Activated CD4-positive, alpha-beta T cell treated with anti-CD3 and anti-CD28 coated beads, Interleukin-2, amount 10 ng/mL, durations not matched to agents 24 days and 14 days (primary cell): ENCODE measurements around the gene PARD3B. TPM values are rescaled to one million over a fixed set of nuclear protein-coding genes. Genes with fewer than 3 reads are reported as not detected.

Experiments
- DNase-seq: peaks from one replicate; pipeline ENCODE4 v3.0.0; 2022
- H3K27ac Mint-ChIP-seq: one replicate; pipeline ENCODE4 v1.8.0; 2022; ENCODE audit warnings: mild to moderate bottlenecking, mixed read lengths
- H3K27me3 Mint-ChIP-seq: one replicate; pipeline ENCODE4 v1.8.0; 2022; ENCODE audit warnings: mixed read lengths
- H3K36me3 Mint-ChIP-seq: one replicate; pipeline ENCODE4 v1.8.0; 2022; ENCODE audit warnings: low read depth, mild to moderate bottlenecking, mixed read lengths
- H3K4me1 Mint-ChIP-seq: one replicate; pipeline ENCODE4 v1.8.0; 2021; ENCODE audit warnings: mixed read lengths
- H3K4me3 Mint-ChIP-seq: one replicate; pipeline ENCODE4 v1.8.0; 2022; ENCODE audit warnings: mild to moderate bottlenecking, moderate library complexity, mixed read lengths
- H3K9me3 Mint-ChIP-seq: one replicate; pipeline ENCODE4 v1.8.0; 2021; ENCODE audit warnings: mixed read lengths
- intact Hi-C: fragments of 100-400 bp; cut with micrococcal nuclease; formaldehyde crosslinking; loops from one replicate; pipeline ENCODE4 v1.15.1; 2023
- total RNA-seq: library from RNA; stranded (reverse); gene quantifications from 2 replicates; pipeline ENCODE4 v1.2.3, GENCODE V29; 2022

PARD3B gene
- total RNA-seq, 1 donor from 2014 or later = 0.12 TPM

DNA sequence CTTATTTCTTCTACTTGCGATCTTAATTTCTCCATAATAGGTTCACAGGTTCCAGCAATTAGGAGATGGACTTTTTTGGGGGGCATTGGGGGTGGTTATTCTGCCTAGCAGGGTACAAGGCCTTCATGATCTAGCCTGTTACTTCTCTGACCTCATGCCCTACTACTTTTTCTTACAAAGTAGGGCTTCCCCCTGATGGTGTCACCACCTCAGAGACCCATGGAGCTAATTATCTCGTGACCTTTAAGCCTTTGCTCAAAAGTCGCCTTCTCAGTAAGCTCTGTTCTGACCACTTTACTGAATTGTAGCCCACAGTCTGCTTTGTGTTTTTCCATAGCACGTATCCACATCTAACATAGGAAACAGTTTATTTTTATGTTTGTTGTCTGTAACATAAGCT lies 458.0 kb downstream of the PARD3B start:
- Mint-ChIP-seq H3K4me1 (peaks cover 36% of the 10 kb centered on the region), H3K27me3 (no peaks in the 10 kb centered on the region), H3K36me3 (peaks cover 5% of the 10 kb centered on the region), H3K27ac (peak overlapping the region; percentile 4), H3K4me3 (no peak overlapping the region), H3K9me3 (peaks cover 17% of the 10 kb centered on the region)
- intact Hi-C loops = loop anchor here (2.0 kb wide), 1 partner anchor 54 kb away; no protein-coding TSS in a partner anchor
- no peak for DNase-seq

DNA sequence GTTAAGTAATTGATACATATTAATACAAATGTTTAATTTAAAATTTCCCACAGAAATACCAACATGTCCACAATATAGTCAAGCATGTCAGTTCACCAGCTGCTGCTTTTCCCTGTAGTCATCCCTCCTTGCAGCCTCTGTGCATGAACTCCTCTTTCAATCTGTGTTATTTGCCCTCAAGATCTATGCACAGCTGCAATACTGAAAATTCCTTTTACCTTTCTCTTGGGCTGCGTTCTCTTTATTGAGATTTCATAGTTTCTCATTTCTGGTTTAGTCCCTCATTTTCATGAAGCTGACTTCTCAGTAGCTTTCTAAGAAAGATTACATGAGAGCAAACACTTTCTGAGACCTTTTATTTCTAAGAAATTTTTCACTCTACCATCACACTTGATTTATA lies 464.9 kb downstream of the PARD3B start:
- Mint-ChIP-seq H3K36me3 (peaks cover 5% of the 10 kb centered on the region), H3K9me3 (peaks cover 18% of the 10 kb centered on the region), H3K4me3 (no peak overlapping the region), H3K4me1 (peaks cover 12% of the 10 kb centered on the region), H3K27ac (no peak overlapping the region), H3K27me3 (no peaks in the 10 kb centered on the region)
- no peak for DNase-seq
- intact Hi-C loops = no loop called here

- intact Hi-C loops = no loop called here
- H3K9me3 Mint-ChIP-seq = peaks cover 21% of the 10 kb centered on the region
- peaks cover 12% of the 10 kb centered on the region for H3K4me1 Mint-ChIP-seq
- no peak overlapping the region for H3K4me3 Mint-ChIP-seq
- H3K36me3 Mint-ChIP-seq = peaks cover 7% of the 10 kb centered on the region
- H3K27me3 Mint-ChIP-seq = no peaks in the 10 kb centered on the region
- H3K27ac Mint-ChIP-seq = no peak overlapping the region
- no peak for DNase-seq
Observed at GRCh38 chr2:205011031-205011430, 465.8 kb downstream of the PARD3B start.

- no peak for DNase-seq
- H3K27me3 Mint-ChIP-seq = no peaks in the 10 kb centered on the region
- intact Hi-C loops = no loop called here
- peaks cover 16% of the 10 kb centered on the region for H3K9me3 Mint-ChIP-seq
- H3K27ac Mint-ChIP-seq = no peak overlapping the region
- no peak overlapping the region for H3K4me3 Mint-ChIP-seq
- H3K36me3 Mint-ChIP-seq = peaks cover 4% of the 10 kb centered on the region
- peaks cover 4% of the 10 kb centered on the region for H3K4me1 Mint-ChIP-seq
Observed at GRCh38 chr2:205012961-205013360, 467.7 kb downstream of the PARD3B start.

GRCh38 chr2:205013586-205013985 lies 468.3 kb downstream of the PARD3B start:
- Mint-ChIP-seq H3K4me3 (no peak overlapping the region), H3K9me3 (peaks cover 16% of the 10 kb centered on the region), H3K36me3 (peaks cover 4% of the 10 kb centered on the region), H3K27ac (no peak overlapping the region), H3K4me1 (peaks cover 4% of the 10 kb centered on the region), H3K27me3 (no peaks in the 10 kb centered on the region)
- DNase-seq = no peak
- intact Hi-C loops = no loop called here

- Mint-ChIP-seq H3K27me3 (no peaks in the 10 kb centered on the region), H3K36me3 (peaks cover 4% of the 10 kb centered on the region), H3K4me1 (peaks cover 4% of the 10 kb centered on the region), H3K9me3 (peaks cover 16% of the 10 kb centered on the region), H3K27ac (no peak overlapping the region), H3K4me3 (no peak overlapping the region)
- no peak for DNase-seq
- intact Hi-C loops = no loop called here
Observed at GRCh38 chr2:205014201-205014600, 468.9 kb downstream of the PARD3B start.

GRCh38 chr2:205017381-205017780 lies 472.1 kb downstream of the PARD3B start:
- H3K27ac Mint-ChIP-seq = no peak overlapping the region
- DNase-seq = no peak
- H3K36me3 Mint-ChIP-seq = peaks cover 4% of the 10 kb centered on the region
- H3K27me3 Mint-ChIP-seq = no peaks in the 10 kb centered on the region
- intact Hi-C loops = no loop called here
- no peak overlapping the region for H3K4me3 Mint-ChIP-seq
- H3K9me3 Mint-ChIP-seq = peaks cover 27% of the 10 kb centered on the region
- no peaks in the 10 kb centered on the region for H3K4me1 Mint-ChIP-seq

- DNase-seq = no peak
- no peak overlapping the region for H3K4me3 Mint-ChIP-seq
- peaks cover 4% of the 10 kb centered on the region for H3K36me3 Mint-ChIP-seq
- H3K27me3 Mint-ChIP-seq = no peaks in the 10 kb centered on the region
- intact Hi-C loops = no loop called here
- H3K4me1 Mint-ChIP-seq = no peaks in the 10 kb centered on the region
- H3K27ac Mint-ChIP-seq = no peak overlapping the region
- peaks cover 30% of the 10 kb centered on the region for H3K9me3 Mint-ChIP-seq
Observed at GRCh38 chr2:205017912-205018311, 472.6 kb downstream of the PARD3B start.

DNA sequence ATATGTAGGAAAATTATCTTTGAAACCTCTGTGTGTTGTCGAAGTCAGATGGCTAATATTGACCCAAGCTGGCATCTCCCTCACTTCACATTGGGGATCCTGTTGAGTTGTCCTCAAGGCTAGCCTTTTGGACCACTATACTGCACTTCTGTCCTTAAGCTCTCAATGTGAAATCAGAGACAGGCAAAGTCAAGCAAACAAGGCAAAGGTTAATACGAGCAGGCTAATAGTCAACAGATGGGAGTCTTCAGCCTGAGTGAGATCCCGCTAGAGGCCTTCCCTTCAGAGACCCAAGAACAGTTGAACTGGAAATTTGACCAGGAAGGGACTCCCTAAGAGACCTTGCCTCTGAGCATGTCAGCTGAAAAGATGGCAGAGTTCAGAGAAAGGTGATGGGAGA lies 475.4 kb downstream of the PARD3B start:
- Mint-ChIP-seq H3K27me3 (no peaks in the 10 kb centered on the region), H3K9me3 (peaks cover 26% of the 10 kb centered on the region), H3K36me3 (peaks cover 2% of the 10 kb centered on the region), H3K27ac (no peak overlapping the region), H3K4me3 (no peak overlapping the region), H3K4me1 (peaks cover 11% of the 10 kb centered on the region)
- no peak for DNase-seq
- intact Hi-C loops = no loop called here

DNA sequence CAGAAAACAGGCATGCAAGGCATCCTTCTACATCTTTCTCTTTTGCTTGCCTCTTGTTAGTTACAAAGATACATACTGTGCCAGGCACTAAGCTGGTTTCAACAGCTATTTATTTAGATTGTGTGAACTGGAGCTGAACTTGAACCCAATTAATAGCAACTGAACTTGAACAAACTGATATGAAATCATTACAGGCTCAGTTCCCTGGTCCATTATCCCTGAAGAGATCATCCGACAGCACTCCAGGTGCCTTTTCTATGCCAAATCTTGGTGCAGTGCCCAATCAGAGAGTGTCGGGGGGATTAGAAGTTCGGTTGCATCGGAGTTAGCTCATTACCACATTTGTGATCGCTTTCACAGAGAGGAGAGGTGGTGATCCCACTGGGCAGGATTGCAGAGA lies 477.6 kb downstream of the PARD3B start:
- peaks cover 19% of the 10 kb centered on the region for H3K4me1 Mint-ChIP-seq
- no peaks in the 10 kb centered on the region for H3K36me3 Mint-ChIP-seq
- no peak for DNase-seq
- H3K27ac Mint-ChIP-seq = no peak overlapping the region
- H3K9me3 Mint-ChIP-seq = peaks cover 15% of the 10 kb centered on the region
- H3K27me3 Mint-ChIP-seq = no peaks in the 10 kb centered on the region
- no peak overlapping the region for H3K4me3 Mint-ChIP-seq
- intact Hi-C loops = no loop called here

DNA sequence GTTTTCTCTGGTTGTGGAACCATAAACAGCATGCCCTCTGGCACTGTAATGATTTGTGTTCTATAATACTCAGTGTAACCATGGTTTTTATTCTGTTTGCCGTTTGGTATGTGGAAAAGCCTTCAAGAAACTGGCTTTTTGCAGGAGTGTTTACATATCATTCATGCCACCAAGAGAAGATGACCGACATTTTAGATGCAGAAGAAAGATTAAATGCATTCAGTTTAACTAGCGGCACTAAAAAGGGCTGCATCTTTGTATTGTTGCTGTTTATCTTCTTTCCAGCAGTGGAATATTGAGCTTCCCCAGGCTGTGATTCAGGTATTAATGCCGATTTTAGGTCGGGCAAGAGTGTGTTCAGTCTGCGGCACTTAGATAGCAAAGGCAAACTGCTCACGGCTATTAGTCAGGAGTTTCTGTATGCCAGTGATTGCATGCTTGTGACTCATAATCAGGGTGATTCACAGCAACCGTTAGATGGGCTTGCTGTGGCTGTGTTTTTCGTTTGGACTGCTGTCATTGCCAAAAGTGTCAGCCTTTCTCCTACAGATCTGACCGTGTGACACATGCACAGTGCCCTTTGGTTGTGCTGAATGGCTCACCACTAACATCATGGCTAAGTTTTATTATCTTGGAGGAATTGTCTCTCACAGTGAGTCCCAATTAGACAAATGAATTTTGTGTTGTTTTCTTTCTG lies 479.7 kb downstream of the PARD3B start:
- peak; percentile 73 for DNase-seq
- Mint-ChIP-seq H3K4me1 (peaks cover 25% of the 10 kb centered on the region), H3K4me3 (peak overlapping the region; percentile 51), H3K9me3 (peaks cover 18% of the 10 kb centered on the region), H3K36me3 (peaks cover 3% of the 10 kb centered on the region), H3K27me3 (no peaks in the 10 kb centered on the region), H3K27ac (peak overlapping the region; percentile 35)
- intact Hi-C loops = loop anchor here (1.0 to 2.0 kb wide), 2 partner anchors 52 to 54 kb away; no protein-coding TSS in a partner anchor

DNA sequence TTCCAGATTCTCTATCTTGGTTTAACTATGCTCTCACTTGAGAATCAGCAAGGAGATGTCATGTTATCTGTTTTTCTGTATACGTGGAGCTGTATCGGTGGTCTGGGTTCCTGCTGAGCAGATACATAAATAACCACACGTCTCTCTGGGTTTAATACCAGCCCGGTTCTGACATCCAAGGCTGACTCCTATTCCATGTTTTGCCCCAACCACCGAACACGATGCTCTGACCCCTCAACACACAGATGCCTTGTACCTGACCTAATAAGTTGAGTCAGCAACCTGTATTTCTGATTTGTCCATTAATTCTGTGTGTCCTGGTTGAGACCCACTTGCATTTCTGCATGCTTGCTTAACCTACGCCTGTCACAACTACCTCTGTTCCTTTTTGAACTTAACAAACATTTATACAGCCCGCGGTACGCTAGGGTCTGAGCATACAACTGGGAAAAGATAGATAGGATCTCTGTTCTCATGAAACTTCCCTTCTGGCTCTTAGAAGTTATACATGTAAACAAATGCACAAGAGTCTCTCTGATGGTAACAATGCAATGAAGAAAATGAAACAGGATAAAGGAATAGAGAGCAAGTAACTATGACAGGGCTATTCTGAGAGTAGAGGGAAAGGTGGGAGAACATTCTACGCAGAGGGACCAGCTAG lies 480.4 kb downstream of the PARD3B start:
- DNase-seq = no peak
- Mint-ChIP-seq H3K9me3 (peaks cover 13% of the 10 kb centered on the region), H3K4me3 (peak overlapping the region; percentile 51), H3K4me1 (peaks cover 26% of the 10 kb centered on the region), H3K27me3 (no peaks in the 10 kb centered on the region), H3K36me3 (peaks cover 3% of the 10 kb centered on the region), H3K27ac (peak overlapping the region; percentile 35)
- intact Hi-C loops = loop anchor here (1.0 to 2.0 kb wide), 2 partner anchors 52 to 55 kb away; no protein-coding TSS in a partner anchor

- H3K4me3 Mint-ChIP-seq = no peak overlapping the region
- peaks cover 26% of the 10 kb centered on the region for H3K4me1 Mint-ChIP-seq
- DNase-seq = no peak
- peaks cover 4% of the 10 kb centered on the region for H3K36me3 Mint-ChIP-seq
- H3K9me3 Mint-ChIP-seq = peaks cover 13% of the 10 kb centered on the region
- no peaks in the 10 kb centered on the region for H3K27me3 Mint-ChIP-seq
- H3K27ac Mint-ChIP-seq = no peak overlapping the region
- intact Hi-C loops = no loop called here
Observed at GRCh38 chr2:205030695-205031094, 485.4 kb downstream of the PARD3B start.

DNA sequence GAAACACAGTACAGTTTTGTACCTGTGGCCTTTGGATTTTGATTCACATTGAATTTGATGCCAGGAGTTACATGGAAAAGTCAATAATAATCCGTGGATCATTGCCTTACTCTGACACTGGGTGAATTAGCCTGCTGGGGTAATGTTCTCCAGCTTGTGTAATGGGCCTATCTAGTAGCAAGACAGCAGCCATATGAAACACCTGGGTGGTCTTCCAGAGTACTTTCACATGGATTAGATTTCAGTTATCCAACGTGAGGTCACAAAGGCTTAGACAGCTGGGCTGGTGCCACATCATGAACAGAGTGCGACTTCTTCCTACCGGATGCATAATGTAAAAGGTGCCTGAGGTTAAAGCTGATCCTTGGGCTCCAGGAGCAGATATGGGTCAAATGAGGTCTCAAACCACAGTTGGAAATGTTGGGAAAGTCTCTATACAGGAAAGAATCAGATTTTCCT lies 486.8 kb downstream of the PARD3B start:
- H3K9me3 Mint-ChIP-seq = peaks cover 13% of the 10 kb centered on the region
- H3K4me3 Mint-ChIP-seq = no peak overlapping the region
- peaks cover 18% of the 10 kb centered on the region for H3K4me1 Mint-ChIP-seq
- no peak for DNase-seq
- no peak overlapping the region for H3K27ac Mint-ChIP-seq
- peaks cover 4% of the 10 kb centered on the region for H3K36me3 Mint-ChIP-seq
- no peaks in the 10 kb centered on the region for H3K27me3 Mint-ChIP-seq
- intact Hi-C loops = no loop called here
